WI38 (cell line): Measurements from ENCODE around the gene SHC4.

ENCODE experiments used
- H3K4me3 ChIP-seq: 2 replicates; pipeline ENCODE4 v1.5.1; 2011; ENCODE audit warnings: low read depth, mild to moderate bottlenecking, control low read depth, low read length
- TF ChIP-seq, protein P1 (sequence below): IDR thresholded peaks from 2 replicates; pipeline ENCODE4 v1.5.1; 2012; ENCODE audit warnings: low read depth, mild to moderate bottlenecking, control low read depth, low read length

SHC4 gene

DNA sequence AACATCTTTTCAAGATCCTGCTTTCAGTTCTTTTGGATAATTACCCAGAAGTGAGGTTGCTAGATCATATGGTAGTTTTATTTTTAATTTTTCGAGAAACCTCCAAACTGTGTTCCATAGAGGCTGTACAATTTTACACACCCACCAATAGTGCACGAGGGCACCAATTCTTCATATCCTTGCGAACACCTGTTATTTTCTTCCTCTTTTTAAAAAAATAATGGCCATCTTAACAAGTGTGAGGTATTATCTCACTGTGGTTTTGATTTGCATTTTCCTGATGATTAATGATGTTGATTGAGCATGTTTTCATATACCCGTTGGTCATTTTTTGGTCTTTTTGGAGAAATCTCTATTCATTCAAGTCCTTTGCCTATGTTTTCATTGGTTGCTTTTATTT is 135.2 kb downstream of the SHC4 start:
- no peak overlapping the region for H3K4me3 ChIP-seq
- TF ChIP-seq, protein P1, sequence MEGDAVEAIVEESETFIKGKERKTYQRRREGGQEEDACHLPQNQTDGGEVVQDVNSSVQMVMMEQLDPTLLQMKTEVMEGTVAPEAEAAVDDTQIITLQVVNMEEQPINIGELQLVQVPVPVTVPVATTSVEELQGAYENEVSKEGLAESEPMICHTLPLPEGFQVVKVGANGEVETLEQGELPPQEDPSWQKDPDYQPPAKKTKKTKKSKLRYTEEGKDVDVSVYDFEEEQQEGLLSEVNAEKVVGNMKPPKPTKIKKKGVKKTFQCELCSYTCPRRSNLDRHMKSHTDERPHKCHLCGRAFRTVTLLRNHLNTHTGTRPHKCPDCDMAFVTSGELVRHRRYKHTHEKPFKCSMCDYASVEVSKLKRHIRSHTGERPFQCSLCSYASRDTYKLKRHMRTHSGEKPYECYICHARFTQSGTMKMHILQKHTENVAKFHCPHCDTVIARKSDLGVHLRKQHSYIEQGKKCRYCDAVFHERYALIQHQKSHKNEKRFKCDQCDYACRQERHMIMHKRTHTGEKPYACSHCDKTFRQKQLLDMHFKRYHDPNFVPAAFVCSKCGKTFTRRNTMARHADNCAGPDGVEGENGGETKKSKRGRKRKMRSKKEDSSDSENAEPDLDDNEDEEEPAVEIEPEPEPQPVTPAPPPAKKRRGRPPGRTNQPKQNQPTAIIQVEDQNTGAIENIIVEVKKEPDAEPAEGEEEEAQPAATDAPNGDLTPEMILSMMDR, result no peak

- no peak overlapping the region for H3K4me3 ChIP-seq
- TF ChIP-seq, protein P1, result no peak
These were observed 138.6 kb downstream of the SHC4 start for GRCh38 chr15:48825075-48825474.

GRCh38 chr15:48823706-48824105 is 140.0 kb downstream of the SHC4 start:
- TF ChIP-seq, protein P1, result no peak
- H3K4me3 ChIP-seq, result no peak overlapping the region

DNA sequence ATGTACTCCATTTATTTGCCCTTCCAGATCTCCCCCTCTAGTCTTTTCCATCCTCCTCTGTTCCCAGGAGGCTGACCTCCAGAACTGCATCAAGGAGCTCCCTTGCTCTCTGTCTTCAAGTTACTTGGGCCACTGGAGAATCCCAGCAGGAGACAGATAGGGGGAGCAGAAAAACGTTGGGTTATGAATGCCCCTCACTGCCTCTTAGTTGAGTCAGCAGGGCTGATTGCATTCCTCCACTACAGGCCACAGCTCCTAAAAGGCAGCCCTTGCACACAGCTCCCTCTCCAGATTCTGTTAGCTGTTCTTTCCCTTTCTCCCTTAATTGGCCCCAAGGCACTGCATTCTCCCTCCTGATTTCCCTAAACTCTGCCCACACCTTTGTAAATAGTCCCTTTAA is 140.5 kb downstream of the SHC4 start:
- TF ChIP-seq, protein P1, result no peak
- no peak overlapping the region for H3K4me3 ChIP-seq

DNA sequence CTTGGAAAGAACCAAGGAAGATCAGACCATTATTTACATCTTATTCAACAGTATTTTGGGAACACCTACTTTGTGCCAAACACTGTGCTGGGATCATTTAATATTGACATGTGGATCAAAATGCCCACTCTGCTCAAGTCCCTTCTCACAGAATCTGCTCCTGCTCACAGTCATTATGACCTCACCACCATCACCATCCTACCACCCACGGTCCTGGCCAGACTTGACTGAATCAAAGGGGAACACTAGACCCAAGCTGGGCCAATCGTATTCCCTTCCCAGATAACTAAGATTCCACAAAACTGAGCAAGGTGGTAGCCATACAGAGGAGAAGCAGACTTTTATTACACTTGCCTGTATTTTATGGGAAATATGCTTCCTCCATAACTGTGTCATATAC is 149.4 kb downstream of the SHC4 start:
- TF ChIP-seq, protein P1, result no peak
- H3K4me3 ChIP-seq, result no peak overlapping the region

GRCh38 chr15:48811325-48811958 is 152.3 kb downstream of the SHC4 start:
- TF ChIP-seq, protein P1, result no peak
- peak overlapping the region; percentile 96 for H3K4me3 ChIP-seq

GRCh38 chr15:48810414-48811324 is 153.1 kb downstream of the SHC4 start, which contains the start of gene CEP152:
Gene CEP152 (minus strand): TSS chr15:48811069. CDS start chr15:48805649, 5,420 bp downstream.
- peak within 1 kb of the TSS; percentile 96 for H3K4me3 ChIP-seq
- TF ChIP-seq, protein P1, result no peak
